ENCODE measurements around the gene TMEM72.
A peak's percentile ranks its signal among the peaks of the same experiment; 100 is the strongest.

The TMEM72 gene

GRCh38 chr10:44968091-44968490 lies 57.0 kb downstream of the TMEM72 start:
- DNase-seq (ENCODE audit: low spot score): peak; percentile 69

- DNase-seq (ENCODE audit: low spot score): no peak
Observed at GRCh38 chr10:44968500-44969400, 57.6 kb downstream of the TMEM72 start.

GRCh38 chr10:44969854-44970253 lies 58.7 kb downstream of the TMEM72 start:
- no peak for DNase-seq (ENCODE audit: low spot score)

- no peak for DNase-seq (ENCODE audit: low spot score)
Observed at GRCh38 chr10:44970812-44971395, 59.8 kb downstream of the TMEM72 start.

GRCh38 chr10:44971434-44971833 lies 60.3 kb downstream of the TMEM72 start:
- no peak for DNase-seq (ENCODE audit: low spot score)

- no peak for DNase-seq (ENCODE audit: low spot score)
Observed at GRCh38 chr10:44971935-44972757, 61.0 kb downstream of the TMEM72 start.

GRCh38 chr10:44972874-44973306 lies 61.8 kb downstream of the TMEM72 start:
- no peak for DNase-seq (ENCODE audit: low spot score)

GRCh38 chr10:44973323-44974081 lies 62.4 kb downstream of the TMEM72 start:
- no peak for DNase-seq (ENCODE audit: low spot score)

GRCh38 chr10:44974082-44974627 lies 63.0 kb downstream of the TMEM72 start:
- DNase-seq (ENCODE audit: low spot score): no peak

- peak; percentile 75 for DNase-seq (ENCODE audit: low spot score)
Observed at GRCh38 chr10:44974628-44975430, 63.7 kb downstream of the TMEM72 start.

- no peak for DNase-seq (ENCODE audit: low spot score)
Observed at GRCh38 chr10:44975431-44976331, 64.5 kb downstream of the TMEM72 start.

GRCh38 chr10:44976352-44977198 lies 65.4 kb downstream of the TMEM72 start:
- no peak for DNase-seq (ENCODE audit: low spot score)

- DNase-seq (ENCODE audit: low spot score): no peak
Observed at GRCh38 chr10:44977287-44978212, 66.4 kb downstream of the TMEM72 start.

- no peak for DNase-seq (ENCODE audit: low spot score)
Observed at GRCh38 chr10:44978213-44978569, 67.1 kb downstream of the TMEM72 start.

GRCh38 chr10:44978570-44979280 lies 67.6 kb downstream of the TMEM72 start, which contains the start of gene DEPP1:
DEPP1 (minus strand) TSS chr10:44978809; CDS start chr10:44978030, 779 bp downstream.
- peak; percentile 64 for DNase-seq (ENCODE audit: low spot score)

GRCh38 chr10:44979281-44980191 lies 68.4 kb downstream of the TMEM72 start:
- no peak for DNase-seq (ENCODE audit: low spot score)
